ENCODE measurements around the gene UBL4A.
"Not testable (repeated sequence)": the region's sequence is repeated elsewhere in the genome, so short reads cannot be mapped to it uniquely, and the experiment has no call there.

- not testable (repeated sequence) for TF ChIP-seq TAF7 (tag; IDR thresholded peaks at IDR 0.05); GABPA (tag; conservative IDR thresholded peaks at IDR 0.05; ENCODE audit: low read depth); CTCF (IDR thresholded peaks at IDR 0.05 in 2 of 3, conservative IDR thresholded peaks at IDR 0.05 in 1 of 3; ENCODE audit: insufficient read depth in 2 of 3, low read depth in 1 of 3, low read length in 3 of 3); MXD1 (CRISPR knock-in tag; IDR thresholded peaks at IDR 0.05; ENCODE audit: borderline replicate concordance, poor library complexity, severe bottlenecking); ZNF766 (CRISPR knock-in tag; conservative IDR thresholded peaks at IDR 0.05); KAT2B (IDR thresholded peaks at IDR 0.05; ENCODE audit: low read depth, low read length); RAD21 (CRISPR knock-in tag; conservative IDR thresholded peaks at IDR 0.05 in 1 of 2, IDR thresholded peaks at IDR 0.05 in 1 of 2)
Measured at GRCh38 chrX:154501423-154501822, 15.0 kb upstream of the UBL4A start.
